HepG2 (cell line): Measurements from ENCODE around the gene SKI. TPM values are rescaled to one million over a fixed set of nuclear protein-coding genes. Genes with fewer than 3 reads are reported as not detected.
A peak's percentile ranks its signal among the peaks of the same experiment; 100 is the strongest.

Source experiments
- ARHGAP35 ChIP-seq: sonication (generic); formaldehyde crosslinking; IDR thresholded peaks from 2 replicates; pipeline ENCODE4 v1.9.0; 2022; ENCODE audit warnings: mild to moderate bottlenecking, inconsistent platforms, moderate library complexity, missing genetic modification reagents, borderline replicate concordance
- ARID5B ChIP-seq: IDR thresholded peaks from 2 replicates; pipeline ENCODE4 v1.4.0; 2020; ENCODE audit warnings: mild to moderate bottlenecking, missing genetic modification reagents
- CENPT ChIP-seq: sonication (generic); formaldehyde crosslinking; IDR thresholded peaks from 2 replicates; pipeline ENCODE4 v1.8.0; 2022; ENCODE audit warnings: low read depth, mild to moderate bottlenecking, moderate library complexity, missing genetic modification reagents
- CTCF ChIP-seq: sonication (generic); formaldehyde crosslinking; IDR thresholded peaks from 2 replicates; pipeline ENCODE4 v1.5.0; 2020; ENCODE audit warnings: mild to moderate bottlenecking, missing genetic modification reagents, moderate library complexity
- FOXA1 ChIP-seq, 2 experiments: fragments of 450-650 bp in 1 of 2; sonication (generic) in 1 of 2; formaldehyde crosslinking in 1 of 2; IDR thresholded peaks; 2 replicates each; pipeline versions ENCODE4 v1.4.0 to v1.6.1; 2016 to 2020; ENCODE audit warnings: missing genetic modification reagents in 1 of 2
- GTF2F1 ChIP-seq: fragments of 150-350 bp; IDR thresholded peaks from 2 replicates; pipeline ENCODE4 v1.6.1; 2014; ENCODE audit warnings: low read length
- HOXA5 ChIP-seq: sonication (generic); formaldehyde crosslinking; IDR thresholded peaks from 2 replicates; pipeline ENCODE4 v1.4.0; 2020; ENCODE audit warnings: missing genetic modification reagents
- KLF6 ChIP-seq: IDR thresholded peaks from 2 replicates; pipeline ENCODE4 v1.8.0; 2016; ENCODE audit warnings: missing biosample characterization, missing genetic modification reagents
- RORA ChIP-seq: sonication (generic); formaldehyde crosslinking; IDR thresholded peaks from 2 replicates; pipeline ENCODE4 v1.5.0; 2020; ENCODE audit warnings: mild to moderate bottlenecking, missing genetic modification reagents, moderate library complexity
- SAP130 ChIP-seq: IDR thresholded peaks from 2 replicates; pipeline ENCODE4 v1.6.1; 2016; ENCODE audit warnings: low read depth
- SP4 ChIP-seq: sonication (generic); formaldehyde crosslinking; IDR thresholded peaks from 2 replicates; pipeline ENCODE4 v1.8.1; 2023; ENCODE audit warnings: mild to moderate bottlenecking, missing genetic modification reagents
- STAG1 ChIP-seq: sonication (generic); formaldehyde crosslinking; IDR thresholded peaks from 2 replicates; pipeline ENCODE4 v1.4.0; 2020; ENCODE audit warnings: missing genetic modification reagents
- ZFY ChIP-seq: sonication (generic); formaldehyde crosslinking; IDR thresholded peaks from 2 replicates; pipeline ENCODE4 v1.4.0; 2020; ENCODE audit warnings: missing genetic modification reagents
- ZNF138 ChIP-seq: sonication (generic); formaldehyde crosslinking; IDR thresholded peaks from 2 replicates; pipeline ENCODE4 v1.5.0; 2020; ENCODE audit warnings: mild to moderate bottlenecking, low read depth, missing genetic modification reagents
- ZNF235 ChIP-seq: sonication (generic); formaldehyde crosslinking; IDR thresholded peaks from 2 replicates; pipeline ENCODE4 v1.8.1; 2023; ENCODE audit warnings: mild to moderate bottlenecking, missing genetic modification reagents, borderline replicate concordance
- ZNF543 ChIP-seq: sonication (generic); formaldehyde crosslinking; IDR thresholded peaks from 2 replicates; pipeline ENCODE4 v1.4.0; 2020; ENCODE audit warnings: mild to moderate bottlenecking, missing genetic modification reagents
- ZNF598 ChIP-seq: sonication (generic); formaldehyde crosslinking; IDR thresholded peaks from 2 replicates; pipeline ENCODE4 v1.5.1; 2020; ENCODE audit warnings: mild to moderate bottlenecking, missing genetic modification reagents, borderline replicate concordance
- polyA plus RNA-seq, 8 experiments: library from polyadenylated mRNA; depleted of rRNA in 3 of 8; stranded (reverse) in 7 of 8; unstranded in 1 of 8; fragments of >200 nt; fragmentation: Illumina TruSeq in 4 of 8; extraction: Trizol in 4 of 8; gene quantifications; 2 replicates each; pipeline versions ENCODE4 v1.2.1 to v1.2.3, GENCODE V29; 2011 to 2016; ENCODE audit warnings: low read depth in 4 of 8, missing spikeins in 1 of 8, mixed read lengths in 1 of 8; ENCODE audit not compliant: insufficient read depth in 1 of 8
- total RNA-seq, 5 experiments: library from RNA; depleted of rRNA; stranded (reverse); fragments of >200 nt; fragmentation: Illumina TruSeq; extraction: Trizol; gene quantifications; 2 replicates each; pipeline ENCODE4 v1.2.3, GENCODE V29; 2016; ENCODE audit warnings: low read depth in 1 of 5
- TF ChIP-seq, protein P1 (sequence below): sonication (generic); formaldehyde crosslinking; IDR thresholded peaks from 2 replicates; pipeline ENCODE4 v1.5.1; 2020; ENCODE audit warnings: mild to moderate bottlenecking, missing genetic modification reagents, moderate library complexity
- TF ChIP-seq, protein P2 (sequence below): sonication (generic); formaldehyde crosslinking; IDR thresholded peaks from 2 replicates; pipeline ENCODE4 v1.8.1; 2023; ENCODE audit warnings: missing genetic modification reagents, mild to moderate bottlenecking, borderline replicate concordance

The SKI gene
- total and polyA plus RNA-seq, 2 of the 13 experiments (the other 11 are each of a cell fraction or from before 2014, with no cell fraction given) = 4.7 to 6.9 TPM

DNA sequence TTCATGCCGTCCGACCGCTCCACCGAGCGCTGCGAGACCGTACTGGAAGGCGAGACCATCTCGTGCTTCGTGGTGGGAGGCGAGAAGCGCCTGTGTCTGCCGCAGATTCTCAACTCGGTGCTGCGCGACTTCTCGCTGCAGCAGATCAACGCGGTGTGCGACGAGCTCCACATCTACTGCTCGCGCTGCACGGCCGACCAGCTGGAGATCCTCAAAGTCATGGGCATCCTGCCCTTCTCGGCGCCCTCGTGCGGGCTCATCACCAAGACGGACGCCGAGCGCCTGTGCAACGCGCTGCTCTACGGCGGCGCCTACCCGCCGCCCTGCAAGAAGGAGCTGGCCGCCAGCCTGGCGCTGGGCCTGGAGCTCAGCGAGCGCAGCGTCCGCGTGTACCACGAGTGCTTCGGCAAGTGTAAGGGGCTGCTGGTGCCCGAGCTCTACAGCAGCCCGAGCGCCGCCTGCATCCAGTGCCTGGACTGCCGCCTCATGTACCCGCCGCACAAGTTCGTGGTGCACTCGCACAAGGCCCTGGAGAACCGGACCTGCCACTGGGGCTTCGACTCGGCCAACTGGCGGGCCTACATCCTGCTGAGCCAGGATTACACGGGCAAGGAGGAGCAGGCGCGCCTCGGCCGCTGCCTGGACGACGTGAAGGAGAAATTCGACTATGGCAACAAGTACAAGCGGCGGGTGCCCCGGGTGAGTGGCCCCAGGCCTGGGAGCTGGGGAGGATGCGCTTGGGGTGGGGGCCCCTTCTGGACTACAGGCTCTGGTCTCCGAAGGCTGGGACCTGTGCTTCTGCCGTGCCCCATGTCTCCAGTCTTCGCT, 1.1 kb downstream of the SKI start (continued):
- TF ChIP-seq, protein P1, sequence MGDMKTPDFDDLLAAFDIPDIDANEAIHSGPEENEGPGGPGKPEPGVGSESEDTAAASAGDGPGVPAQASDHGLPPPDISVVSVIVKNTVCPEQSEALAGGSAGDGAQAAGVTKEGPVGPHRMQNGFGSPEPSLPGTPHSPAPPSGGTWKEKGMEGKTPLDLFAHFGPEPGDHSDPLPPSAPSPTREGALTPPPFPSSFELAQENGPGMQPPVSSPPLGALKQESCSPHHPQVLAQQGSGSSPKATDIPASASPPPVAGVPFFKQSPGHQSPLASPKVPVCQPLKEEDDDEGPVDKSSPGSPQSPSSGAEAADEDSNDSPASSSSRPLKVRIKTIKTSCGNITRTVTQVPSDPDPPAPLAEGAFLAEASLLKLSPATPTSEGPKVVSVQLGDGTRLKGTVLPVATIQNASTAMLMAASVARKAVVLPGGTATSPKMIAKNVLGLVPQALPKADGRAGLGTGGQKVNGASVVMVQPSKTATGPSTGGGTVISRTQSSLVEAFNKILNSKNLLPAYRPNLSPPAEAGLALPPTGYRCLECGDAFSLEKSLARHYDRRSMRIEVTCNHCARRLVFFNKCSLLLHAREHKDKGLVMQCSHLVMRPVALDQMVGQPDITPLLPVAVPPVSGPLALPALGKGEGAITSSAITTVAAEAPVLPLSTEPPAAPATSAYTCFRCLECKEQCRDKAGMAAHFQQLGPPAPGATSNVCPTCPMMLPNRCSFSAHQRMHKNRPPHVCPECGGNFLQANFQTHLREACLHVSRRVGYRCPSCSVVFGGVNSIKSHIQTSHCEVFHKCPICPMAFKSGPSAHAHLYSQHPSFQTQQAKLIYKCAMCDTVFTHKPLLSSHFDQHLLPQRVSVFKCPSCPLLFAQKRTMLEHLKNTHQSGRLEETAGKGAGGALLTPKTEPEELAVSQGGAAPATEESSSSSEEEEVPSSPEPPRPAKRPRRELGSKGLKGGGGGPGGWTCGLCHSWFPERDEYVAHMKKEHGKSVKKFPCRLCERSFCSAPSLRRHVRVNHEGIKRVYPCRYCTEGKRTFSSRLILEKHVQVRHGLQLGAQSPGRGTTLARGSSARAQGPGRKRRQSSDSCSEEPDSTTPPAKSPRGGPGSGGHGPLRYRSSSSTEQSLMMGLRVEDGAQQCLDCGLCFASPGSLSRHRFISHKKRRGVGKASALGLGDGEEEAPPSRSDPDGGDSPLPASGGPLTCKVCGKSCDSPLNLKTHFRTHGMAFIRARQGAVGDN (CRISPR knock-in tag) = peak; percentile 65
- TF ChIP-seq ZFY (peak; percentile 25), SP4 (CRISPR knock-in tag) (peak; percentile 60; the same call in 1 of the 2 replicates), RORA (CRISPR knock-in tag) (no peak), CENPT (CRISPR knock-in tag) (no peak), ZNF138 (CRISPR knock-in tag) (peak; percentile 70; the same call in 1 of the 2 replicates), CTCF (CRISPR knock-in tag) (peak; percentile 52), ARHGAP35 (CRISPR knock-in tag) (no peak), ZNF543 (CRISPR knock-in tag) (peak; percentile 47; the same call in 1 of the 2 replicates), STAG1 (CRISPR knock-in tag) (peak; percentile 27; the same call in 1 of the 2 replicates), HOXA5 (CRISPR knock-in tag) (0 out of 2 replicates have a peak, but pooled peaks have one; percentile 36), ZNF235 (CRISPR knock-in tag) (0 out of 2 replicates have a peak, but pooled peaks have one; percentile 54), ARID5B (CRISPR knock-in tag) (no peak), KLF6 (CRISPR knock-in tag) (no peak), SAP130 (CRISPR knock-in tag) (peak; percentile 67), ZNF598 (CRISPR knock-in tag) (peak; percentile 28; the same call in 1 of the 2 replicates), GTF2F1 (no peak), FOXA1 (IDR thresholded peaks at IDR 0.05) (no peak), FOXA1 (CRISPR knock-in tag; IDR thresholded peaks at IDR 0.05) (0 out of 2 replicates have a peak, but pooled peaks have one; percentile 7)
- TF ChIP-seq, protein P2, sequence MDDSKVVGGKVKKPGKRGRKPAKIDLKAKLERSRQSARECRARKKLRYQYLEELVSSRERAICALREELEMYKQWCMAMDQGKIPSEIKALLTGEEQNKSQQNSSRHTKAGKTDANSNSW = 0 out of 2 replicates have a peak, but pooled peaks have one; percentile 43
